MV-4-11 (cell line): Measurements from ENCODE around the gene RNF217.

Source experiments
- DNase-seq: peaks from one replicate; lab custom pipeline; 2025; lab: John Stamatoyannopoulos, UW

The RNF217 gene

GRCh38 chr6:125099211-125100073 is 137.2 kb downstream of the RNF217 start:
- no peak for DNase-seq

GRCh38 chr6:125100074-125100652 is 137.9 kb downstream of the RNF217 start:
- DNase-seq, result no peak

- no peak for DNase-seq
Measured at GRCh38 chr6:125101128-125101527, 138.9 kb downstream of the RNF217 start.

- no peak for DNase-seq
Measured at GRCh38 chr6:125101631-125102030, 139.4 kb downstream of the RNF217 start.

GRCh38 chr6:125102411-125102810 is 140.2 kb downstream of the RNF217 start:
- no peak for DNase-seq

GRCh38 chr6:125102891-125103290 is 140.7 kb downstream of the RNF217 start:
- DNase-seq, result no peak

GRCh38 chr6:125104425-125104824 is 142.2 kb downstream of the RNF217 start:
- DNase-seq, result no peak

- no peak for DNase-seq
Measured at GRCh38 chr6:125107048-125107447, 144.8 kb downstream of the RNF217 start.

GRCh38 chr6:125107896-125108295 is 145.7 kb downstream of the RNF217 start:
- DNase-seq, result no peak

GRCh38 chr6:125110056-125110455 is 147.8 kb downstream of the RNF217 start:
- no peak for DNase-seq

GRCh38 chr6:125111219-125111983 is 149.2 kb downstream of the RNF217 start:
- no peak for DNase-seq

GRCh38 chr6:125112934-125113333 is 150.7 kb downstream of the RNF217 start:
- no peak for DNase-seq

- peak; percentile 14 for DNase-seq
Measured at GRCh38 chr6:125114248-125114858, 152.1 kb downstream of the RNF217 start.

- no peak for DNase-seq
Measured at GRCh38 chr6:125116170-125116569, 153.9 kb downstream of the RNF217 start.

- no peak for DNase-seq
Measured at GRCh38 chr6:125116710-125117109, 154.5 kb downstream of the RNF217 start.

GRCh38 chr6:125117818-125118217 is 155.6 kb downstream of the RNF217 start:
- no peak for DNase-seq

GRCh38 chr6:125120054-125120590 is 157.9 kb downstream of the RNF217 start:
- no peak for DNase-seq

- no peak for DNase-seq
Measured at GRCh38 chr6:125121894-125122293, 159.7 kb downstream of the RNF217 start.

GRCh38 chr6:125123051-125123450 is 160.8 kb downstream of the RNF217 start:
- no peak for DNase-seq

- no peak for DNase-seq
Measured at GRCh38 chr6:125123468-125124048, 161.3 kb downstream of the RNF217 start.

GRCh38 chr6:125124049-125124669 is 161.9 kb downstream of the RNF217 start:
- no peak for DNase-seq
